K562 treated with DMSO at 1 percent for 4 hours (cell line): ENCODE data around the gene DEFB132. TPM values are rescaled to one million over a fixed set of nuclear protein-coding genes. Genes with fewer than 3 reads are reported as not detected.

Experiments used
- total RNA-seq: library from RNA; unstranded; fragments of 300-600 nt; gene quantifications from 2 replicates; pipeline ENCODE4 v1.2.3, GENCODE V29; 2022; ENCODE audit not compliant: insufficient read depth

Gene DEFB132, protein sequence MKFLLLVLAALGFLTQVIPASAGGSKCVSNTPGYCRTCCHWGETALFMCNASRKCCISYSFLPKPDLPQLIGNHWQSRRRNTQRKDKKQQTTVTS
- not detected in 2 replicates for total RNA-seq

DNA sequence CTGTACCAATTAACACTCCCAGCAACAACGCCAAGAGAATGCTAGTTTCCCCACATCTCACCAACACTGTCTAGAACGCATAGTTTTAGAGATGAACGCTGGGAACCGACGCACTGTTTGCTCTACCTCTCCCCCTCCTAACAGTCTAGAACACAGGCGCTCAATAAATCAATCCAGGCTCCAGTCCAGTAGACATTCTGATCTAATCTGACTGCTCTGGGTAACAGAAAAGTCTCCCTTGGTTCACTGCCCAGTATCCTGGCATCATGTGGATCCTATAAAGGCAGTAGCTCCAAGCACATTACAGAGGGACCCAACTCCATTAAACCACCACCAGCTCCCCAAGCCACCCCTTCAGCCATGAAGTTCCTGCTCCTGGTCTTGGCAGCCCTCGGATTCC, at the start of gene DEFB132:
Gene DEFB132 (plus strand): TSS at position 306 of the 400 bp plus-strand sequence. CDS start 55 bp downstream, at position 361.

DNA sequence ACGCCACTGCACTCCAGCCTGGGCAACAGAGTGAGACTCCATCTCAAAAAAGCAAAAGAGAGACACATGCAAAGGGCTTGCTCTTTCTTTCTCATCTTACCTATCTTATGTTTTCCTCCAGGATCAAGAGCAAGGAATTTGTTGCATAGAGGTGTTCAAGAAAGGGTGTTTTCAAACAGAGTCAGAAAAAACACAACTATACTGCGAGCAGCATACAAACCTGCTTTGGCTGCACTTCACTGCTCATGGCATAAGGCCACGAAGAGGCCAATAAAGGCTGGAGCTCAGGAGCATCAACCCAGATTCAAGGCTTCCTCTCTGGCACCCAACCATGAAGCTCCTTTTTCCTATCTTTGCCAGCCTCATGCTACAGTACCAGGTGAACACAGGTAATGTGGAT, 30.6 kb upstream of the DEFB132 start, which contains the start of gene DEFB129:
Gene DEFB129 (plus strand): TSS at position 301 of the 400 bp plus-strand sequence. CDS start 31 bp downstream, at position 332.

DNA sequence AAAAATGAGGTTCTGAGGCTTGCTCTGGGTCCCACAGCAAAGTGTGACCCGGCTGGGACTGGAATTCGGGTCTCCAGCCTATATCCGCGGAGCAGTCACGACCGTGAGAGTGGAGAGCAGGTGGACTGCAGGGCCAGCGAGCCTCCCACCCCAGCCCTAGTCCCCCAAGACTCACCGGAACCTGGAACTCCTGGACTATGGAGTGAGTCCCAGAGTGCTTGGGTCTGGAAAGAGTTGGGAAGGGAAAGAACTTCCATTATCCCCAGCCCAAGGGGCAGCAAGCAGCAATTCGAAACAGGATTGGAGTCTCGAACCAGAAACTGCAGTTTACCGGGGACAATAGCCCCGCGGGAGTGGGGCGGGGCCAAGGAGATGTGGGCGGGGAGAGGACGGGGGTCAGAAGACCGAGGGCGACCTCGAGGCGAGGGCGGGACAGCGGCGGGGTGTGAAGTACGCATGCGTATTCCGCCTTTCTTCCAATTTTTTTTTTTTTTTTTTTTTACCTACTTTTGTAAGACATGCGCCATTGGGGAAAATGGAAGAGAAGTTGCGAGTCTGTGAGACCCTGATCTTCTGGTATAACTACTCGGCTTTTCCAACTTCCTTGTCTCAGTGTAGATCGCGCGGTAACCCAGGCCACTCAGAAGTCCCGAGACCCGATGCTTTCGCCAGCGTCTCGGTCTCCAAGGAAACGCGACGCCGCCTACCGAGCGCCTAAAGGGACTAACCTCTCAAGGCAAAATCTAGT, 32.7 kb downstream of the DEFB132 start, which contains the start of gene C20orf96:
Gene C20orf96 (minus strand): TSS at position 667 of the 748 bp plus-strand sequence. CDS start 140 bp downstream, at position 527.

DNA sequence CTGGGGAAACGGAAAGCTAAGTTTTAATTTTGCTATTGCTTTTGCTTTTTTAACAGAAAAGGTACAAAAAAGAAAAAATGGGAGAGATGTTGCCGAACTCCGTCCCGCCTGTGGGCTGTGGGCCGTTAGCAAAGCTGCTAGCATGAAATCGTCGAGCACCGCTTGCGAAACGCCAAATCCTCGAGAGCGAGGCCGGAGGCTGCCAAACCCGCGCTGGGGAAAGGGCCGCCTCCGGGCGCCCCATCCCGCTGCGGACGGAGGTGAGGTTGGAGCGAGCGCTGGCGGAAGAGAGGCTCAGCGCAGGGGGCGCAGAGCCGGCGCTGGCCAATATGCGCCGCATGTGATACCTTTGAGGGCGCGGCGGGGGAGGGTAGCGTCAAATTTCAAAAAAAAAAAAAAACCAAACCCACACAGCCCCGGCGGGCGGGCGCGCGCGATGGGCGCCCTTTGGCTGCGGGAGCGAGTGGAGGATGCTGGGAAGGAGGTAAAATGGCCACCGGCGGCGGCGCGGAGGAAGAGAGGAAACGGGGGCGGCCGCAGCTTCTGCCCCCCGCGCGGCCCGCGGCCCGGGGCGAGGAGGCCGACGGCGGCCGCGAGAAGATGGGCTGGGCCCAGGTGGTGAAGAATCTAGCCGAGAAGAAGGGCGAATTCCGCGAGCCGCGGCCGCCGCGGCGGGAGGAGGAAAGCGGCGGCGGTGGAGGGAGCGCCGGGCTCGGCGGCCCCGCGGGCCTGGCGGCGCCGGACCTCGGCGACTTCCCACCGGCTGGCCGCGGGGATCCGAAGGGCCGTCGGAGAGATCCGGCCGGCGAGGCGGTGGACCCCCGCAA, 39.8 kb downstream of the DEFB132 start, which contains the start of gene ZCCHC3:
Gene ZCCHC3 (plus strand): TSS at position 473 of the 827 bp plus-strand sequence. CDS start 17 bp downstream, at position 490.

Other genes starting within 250 kb of the DEFB132 start
- gene DEFB125, start 170.1 kb upstream of the DEFB132 start, total RNA-seq = not detected in 2 replicates
- gene DEFB126, start 115.1 kb upstream of the DEFB132 start, total RNA-seq = not detected in 2 replicates
- gene DEFB127, start 100.3 kb upstream of the DEFB132 start, total RNA-seq = not detected in 2 replicates
- gene DEFB128, start 68.0 kb upstream of the DEFB132 start, total RNA-seq = not detected in 2 replicates
- not detected in 2 replicates for gene DEFB129, start 30.5 kb upstream of the DEFB132 start, total RNA-seq
- gene C20orf96, start 33.0 kb downstream of the DEFB132 start, total RNA-seq = 4.9 and 7.9 TPM in 2 replicates
- gene ZCCHC3, start 39.8 kb downstream of the DEFB132 start, total RNA-seq = 26.5 and 30.5 TPM in 2 replicates
- gene SOX12, start 67.8 kb downstream of the DEFB132 start, total RNA-seq = 14.9 and 16.5 TPM in 2 replicates
- gene NRSN2, start 89.4 kb downstream of the DEFB132 start, total RNA-seq = 20.9 and 21.8 TPM in 2 replicates
- 210 and 297 TPM in 2 replicates for gene TRIB3, start 123.0 kb downstream of the DEFB132 start, total RNA-seq
- gene RBCK1, start 150.6 kb downstream of the DEFB132 start, total RNA-seq = 117 and 170 TPM in 2 replicates
- 23.7 and 26.5 TPM in 2 replicates for gene TBC1D20, start 204.8 kb downstream of the DEFB132 start, total RNA-seq